Vagina (tissue), 2 donors: ENCODE results near the gene SLC35D1. TPM values are rescaled to one million over a fixed set of nuclear protein-coding genes. Genes with fewer than 3 reads are reported as not detected.
A peak's percentile ranks its signal among the peaks of the same experiment; 100 is the strongest.

Experiments used
- DNase-seq, 2 donors: peaks; one replicate each; pipeline ENCODE4 v3.0.0-alpha.2; 2017; ENCODE audit errors: extremely low spot score in 2 of 2
- H3K27ac ChIP-seq: fragments of 200-600 bp; sonication (generic); one replicate; pipeline ENCODE4 v1.5.1; 2019
- H3K27me3 ChIP-seq: fragments of 200-600 bp; sonication (generic); one replicate; pipeline ENCODE4 v1.5.1; 2019
- H3K36me3 ChIP-seq, 2 donors: fragments of 200-600 bp; sonication (generic); one replicate each; pipeline ENCODE4 v1.5.1; 2017 to 2019
- H3K4me1 ChIP-seq: fragments of 200-600 bp; sonication (generic); one replicate; pipeline ENCODE4 v1.5.1; 2019
- H3K4me3 ChIP-seq, 2 donors: fragments of 200-600 bp; sonication (generic); 1 replicate in 1 of 2; 2 replicates in 1 of 2; pipeline ENCODE4 v1.5.1; 2016 to 2019
- H3K9me3 ChIP-seq: fragments of 200-600 bp; sonication (generic); one replicate; pipeline ENCODE4 v1.5.1; 2019
- CTCF ChIP-seq, 3 experiments: fragments of 450-650 bp in 2 of 3; fragments of 200-600 bp in 1 of 3; sonication (generic) in 1 of 3; IDR thresholded peaks; one replicate each; pipeline ENCODE4 v1.5.1; 2017 to 2019; ENCODE audit warnings: antibody characterized with exemption in 3 of 3, mild to moderate bottlenecking in 2 of 3, moderate library complexity in 2 of 3
- POLR2A ChIP-seq, 2 donors: fragments of 450-650 bp; IDR thresholded peaks; one replicate each; pipeline ENCODE4 v1.6.1; 2017; ENCODE audit warnings: antibody characterized with exemption in 2 of 2, mild to moderate bottlenecking in 2 of 2, moderate library complexity in 2 of 2
- POLR2AphosphoS5 ChIP-seq, 2 donors: sonication (generic); formaldehyde crosslinking; IDR thresholded peaks; one replicate each; pipeline ENCODE4 v1.9.0; 2017; ENCODE audit warnings: antibody characterized with exemption in 2 of 2, mild to moderate bottlenecking in 2 of 2, low read depth in 1 of 2; ENCODE audit not compliant: insufficient read depth in 1 of 2
- intact Hi-C: fragments of 100-400 bp; cut with DNase I; formaldehyde crosslinking; loops from one replicate; pipeline ENCODE4 v1.15.1; 2023
- total RNA-seq: library from RNA; depleted of rRNA; stranded (reverse); fragments of >200 nt; gene quantifications from one replicate; pipeline ENCODE4 v1.2.3, GENCODE V29; 2016

The SLC35D1 gene
- total RNA-seq, 1 donor from 2014 or later: 13.3 TPM

DNA sequence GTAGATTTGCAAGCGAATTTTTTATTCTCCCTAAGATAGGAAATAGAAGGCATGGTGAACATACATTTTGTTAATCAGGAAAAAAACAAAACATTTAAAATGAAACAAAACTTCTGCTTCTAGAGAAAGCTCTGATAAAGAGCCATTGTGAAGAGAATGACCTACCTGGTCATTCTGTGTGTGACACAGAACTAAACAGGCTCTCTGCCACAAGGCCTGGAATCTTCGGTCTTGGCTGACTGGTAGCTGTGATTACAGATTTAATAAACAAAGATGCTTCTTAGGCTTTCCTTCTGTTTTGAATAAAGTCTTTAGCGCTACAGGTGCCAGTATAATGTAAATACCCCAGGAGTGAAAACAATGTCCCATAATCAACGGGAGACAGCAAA is 22.1 kb downstream of the SLC35D1 start:
- intact Hi-C loops: no loop called here
- no peak overlapping the region for H3K27ac ChIP-seq
- no peak overlapping the region for H3K4me3 ChIP-seq
- DNase-seq: no peak
- peaks cover 26% of the 10 kb centered on the region for H3K4me1 ChIP-seq
- no peaks in the 10 kb centered on the region for H3K27me3 ChIP-seq
- TF ChIP-seq CTCF (IDR thresholded peaks at IDR 0.05): no peak
- no peaks in the 10 kb centered on the region for H3K9me3 ChIP-seq
- H3K36me3 ChIP-seq: peaks cover 0 to 22% of the 10 kb centered on the region in 2 donors

DNA sequence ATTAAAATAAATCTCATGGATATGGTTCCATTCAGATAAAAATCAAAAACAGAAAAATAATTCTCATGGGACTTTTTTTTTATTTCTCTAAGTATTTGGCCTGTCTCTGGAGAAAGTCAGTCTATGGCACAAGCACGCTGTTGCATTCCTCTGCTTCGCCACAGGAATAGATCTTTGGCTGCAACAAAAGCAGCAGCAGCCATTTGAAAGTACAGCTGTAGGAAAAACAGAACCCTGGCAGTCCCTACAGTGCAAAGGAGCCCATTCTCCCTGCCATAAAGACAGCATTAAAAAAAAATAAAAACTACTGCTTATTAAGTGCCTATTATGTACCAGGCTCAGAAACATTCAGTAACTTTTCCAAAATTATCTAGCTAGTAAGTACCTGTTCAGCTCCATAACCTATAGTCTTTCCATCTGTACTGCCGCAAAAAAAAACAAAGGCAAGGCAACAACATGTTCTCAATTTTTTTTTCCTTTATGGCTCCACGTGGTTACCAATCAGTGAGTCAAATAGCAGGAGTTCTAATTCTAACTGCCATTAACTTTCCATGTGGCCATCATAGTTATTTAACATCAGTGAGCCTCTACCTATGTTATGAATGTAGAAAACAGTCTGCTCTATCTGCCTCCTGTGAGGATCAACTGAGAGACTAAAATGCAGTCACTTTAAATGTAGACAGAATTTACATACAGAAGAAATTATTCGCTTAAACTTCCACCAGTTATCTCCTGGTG is 22.7 kb downstream of the SLC35D1 start:
- Histone ChIP-seq H3K27me3 (no peaks in the 10 kb centered on the region), H3K27ac (no peak overlapping the region), H3K4me3 (no peak overlapping the region), H3K36me3 (peaks cover 0 to 16% of the 10 kb centered on the region in 2 donors), H3K4me1 (peaks cover 26% of the 10 kb centered on the region), H3K9me3 (no peaks in the 10 kb centered on the region)
- intact Hi-C loops: no loop called here
- TF ChIP-seq CTCF (IDR thresholded peaks at IDR 0.05): no peak
- no peak for TF ChIP-seq POLR2AphosphoS5 (IDR thresholded peaks at IDR 0.05; ENCODE audit: insufficient read depth in 1 of 2, low read depth in 1 of 2)
- no peak for TF ChIP-seq POLR2A (IDR thresholded peaks at IDR 0.05)
- no peak for DNase-seq

DNA sequence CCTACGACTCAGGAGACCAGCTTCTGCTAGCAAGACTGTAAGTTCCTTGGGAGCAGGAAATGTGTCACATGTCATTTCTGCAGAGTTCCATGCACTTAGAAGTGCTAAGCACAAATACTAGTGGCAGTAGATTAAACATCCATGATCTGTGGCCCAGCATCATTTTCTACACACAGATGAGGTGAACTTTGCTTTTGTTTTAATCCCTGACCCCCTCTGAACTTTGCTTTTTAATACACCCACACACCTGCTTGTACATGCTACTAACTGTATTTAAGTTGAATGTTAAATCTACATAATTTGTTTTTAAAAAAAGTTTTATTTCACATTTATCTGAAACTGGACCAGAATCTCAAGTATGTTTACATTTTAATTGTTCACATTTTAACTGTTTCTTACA is 24.5 kb downstream of the SLC35D1 start:
- Histone ChIP-seq H3K27me3 (no peaks in the 10 kb centered on the region), H3K4me3 (no peak overlapping the region), H3K27ac (no peak overlapping the region), H3K9me3 (no peaks in the 10 kb centered on the region), H3K36me3 (peaks cover 0 to 16% of the 10 kb centered on the region in 2 donors), H3K4me1 (peaks cover 26% of the 10 kb centered on the region)
- TF ChIP-seq POLR2AphosphoS5 (IDR thresholded peaks at IDR 0.05; ENCODE audit: insufficient read depth in 1 of 2, low read depth in 1 of 2) (no peak), POLR2A (IDR thresholded peaks at IDR 0.05) (no peak), CTCF (IDR thresholded peaks at IDR 0.05) (no peak)
- intact Hi-C loops: no loop called here
- no peak for DNase-seq

GRCh38 chr1:67020765-67021164 is 33.2 kb downstream of the SLC35D1 start:
- TF ChIP-seq CTCF (IDR thresholded peaks at IDR 0.05) (no peak), POLR2AphosphoS5 (IDR thresholded peaks at IDR 0.05; ENCODE audit: insufficient read depth in 1 of 2, low read depth in 1 of 2) (no peak), POLR2A (IDR thresholded peaks at IDR 0.05) (no peak)
- intact Hi-C loops: no loop called here
- H3K36me3 ChIP-seq: peaks cover 0 to 14% of the 10 kb centered on the region in 2 donors
- peaks cover 31% of the 10 kb centered on the region for H3K4me1 ChIP-seq
- no peak for DNase-seq
- peak overlapping the region; percentile 78 for H3K27ac ChIP-seq
- no peaks in the 10 kb centered on the region for H3K27me3 ChIP-seq
- H3K4me3 ChIP-seq: no peak overlapping the region
- H3K9me3 ChIP-seq: no peaks in the 10 kb centered on the region

GRCh38 chr1:67020304-67020703 is 33.6 kb downstream of the SLC35D1 start:
- peak overlapping the region; percentile 78 for H3K27ac ChIP-seq
- H3K27me3 ChIP-seq: no peaks in the 10 kb centered on the region
- peaks cover 31% of the 10 kb centered on the region for H3K4me1 ChIP-seq
- no peak for TF ChIP-seq POLR2AphosphoS5 (IDR thresholded peaks at IDR 0.05; ENCODE audit: insufficient read depth in 1 of 2, low read depth in 1 of 2)
- TF ChIP-seq POLR2A (IDR thresholded peaks at IDR 0.05): no peak
- no peak for TF ChIP-seq CTCF (IDR thresholded peaks at IDR 0.05)
- no peaks in the 10 kb centered on the region for H3K9me3 ChIP-seq
- H3K4me3 ChIP-seq: no peak overlapping the region
- peaks cover 0 to 14% of the 10 kb centered on the region in 2 donors for H3K36me3 ChIP-seq
- no peak for DNase-seq
- intact Hi-C loops: no loop called here
